Activated CD4-positive, alpha-beta T cell treated with anti-CD3 and anti-CD28 coated beads, Interleukin-2, amount 10 ng/mL, durations not matched to agents 7 days and 5 days (primary cell): Measurements from ENCODE around the gene PTPRN2. TPM values are rescaled to one million over a fixed set of nuclear protein-coding genes. Genes with fewer than 3 reads are reported as not detected.
"Not testable (repeated sequence)": the region's sequence is repeated elsewhere in the genome, so short reads cannot be mapped to it uniquely, and the experiment has no call there.

Source experiments
- CTCF ChIA-PET: fragments of 350-600 bp; sonication (Branson Sonifier 250); formaldehyde crosslinking; loops from one replicate; lab custom pipeline; 2021; ENCODE audit warnings: antibody characterized with exemption; lab: Charles Lee
- POLR2A ChIA-PET: fragments of 350-600 bp; sonication (Branson Sonifier 250); formaldehyde crosslinking; loops from one replicate; lab custom pipeline; 2021; ENCODE audit warnings: antibody characterized with exemption; lab: Charles Lee
- DNase-seq: peaks from one replicate; pipeline ENCODE4 v3.0.0-alpha.2; 2020
- H3K27ac Mint-ChIP-seq: one replicate; pipeline ENCODE4 v1.8.0; 2021; ENCODE audit warnings: mild to moderate bottlenecking, moderate library complexity, mixed read lengths
- H3K27me3 Mint-ChIP-seq: one replicate; pipeline ENCODE4 v1.8.0; 2021; ENCODE audit warnings: mixed read lengths
- H3K36me3 Mint-ChIP-seq: one replicate; pipeline ENCODE4 v1.8.0; 2021; ENCODE audit warnings: low read depth, mixed read lengths
- H3K4me1 Mint-ChIP-seq: one replicate; pipeline ENCODE4 v1.8.0; 2021; ENCODE audit warnings: mixed read lengths
- H3K4me3 Mint-ChIP-seq: one replicate; pipeline ENCODE4 v1.8.0; 2021; ENCODE audit warnings: mild to moderate bottlenecking, moderate library complexity, mixed read lengths
- H3K9me3 Mint-ChIP-seq: one replicate; pipeline ENCODE4 v1.8.0; 2021; ENCODE audit warnings: mixed read lengths
- total RNA-seq, 2 experiments: library from RNA; stranded (reverse); gene quantifications; one replicate each; pipeline ENCODE4 v1.2.3, GENCODE V29; 2021

The PTPRN2 gene
- total RNA-seq, 2 experiments from 2014 or later: 2.6 to 2.7 TPM

- Mint-ChIP-seq H3K27me3 (no peaks in the 10 kb centered on the region), H3K36me3 (no peaks in the 10 kb centered on the region), H3K4me3 (no peak overlapping the region), H3K27ac (no peak overlapping the region), H3K4me1 (no peaks in the 10 kb centered on the region), H3K9me3 (no peaks in the 10 kb centered on the region)
- ChIA-PET CTCF (no interaction called here), POLR2A (no interaction called here)
- DNase-seq: no peak
These were observed 601.6 kb downstream of the PTPRN2 start for GRCh38 chr7:157986051-157986450.

- Mint-ChIP-seq H3K27ac (no peak overlapping the region), H3K36me3 (no peaks in the 10 kb centered on the region), H3K4me3 (no peak overlapping the region), H3K27me3 (no peaks in the 10 kb centered on the region), H3K4me1 (no peaks in the 10 kb centered on the region), H3K9me3 (no peaks in the 10 kb centered on the region)
- POLR2A ChIA-PET: no interaction called here
- CTCF ChIA-PET: no interaction called here
- DNase-seq: no peak
These were observed 602.0 kb downstream of the PTPRN2 start for GRCh38 chr7:157985636-157986035.

- H3K9me3 Mint-ChIP-seq: no peaks in the 10 kb centered on the region
- ChIA-PET POLR2A (no interaction called here), CTCF (no interaction called here)
- H3K36me3 Mint-ChIP-seq: no peaks in the 10 kb centered on the region
- no peak overlapping the region for H3K4me3 Mint-ChIP-seq
- H3K27me3 Mint-ChIP-seq: no peaks in the 10 kb centered on the region
- no peaks in the 10 kb centered on the region for H3K4me1 Mint-ChIP-seq
- DNase-seq: no peak
- H3K27ac Mint-ChIP-seq: no peak overlapping the region
These were observed 603.0 kb downstream of the PTPRN2 start for GRCh38 chr7:157984423-157985163.

GRCh38 chr7:157983502-157984422 lies 603.9 kb downstream of the PTPRN2 start:
- no peak overlapping the region for H3K27ac Mint-ChIP-seq
- CTCF ChIA-PET: no interaction called here
- H3K4me3 Mint-ChIP-seq: no peak overlapping the region
- no peaks in the 10 kb centered on the region for H3K9me3 Mint-ChIP-seq
- POLR2A ChIA-PET: no interaction called here
- DNase-seq: no peak
- H3K36me3 Mint-ChIP-seq: no peaks in the 10 kb centered on the region
- no peaks in the 10 kb centered on the region for H3K4me1 Mint-ChIP-seq
- H3K27me3 Mint-ChIP-seq: no peaks in the 10 kb centered on the region

GRCh38 chr7:157981778-157982177 lies 605.8 kb downstream of the PTPRN2 start:
- no peaks in the 10 kb centered on the region for H3K4me1 Mint-ChIP-seq
- no peaks in the 10 kb centered on the region for H3K9me3 Mint-ChIP-seq
- H3K27ac Mint-ChIP-seq: no peak overlapping the region
- no peaks in the 10 kb centered on the region for H3K36me3 Mint-ChIP-seq
- ChIA-PET POLR2A (no interaction called here), CTCF (no interaction called here)
- no peak overlapping the region for H3K4me3 Mint-ChIP-seq
- no peak for DNase-seq
- no peaks in the 10 kb centered on the region for H3K27me3 Mint-ChIP-seq

- Mint-ChIP-seq H3K9me3 (no peaks in the 10 kb centered on the region), H3K27me3 (no peaks in the 10 kb centered on the region), H3K4me1 (no peaks in the 10 kb centered on the region), H3K36me3 (no peaks in the 10 kb centered on the region), H3K27ac (no peak overlapping the region), H3K4me3 (no peak overlapping the region)
- POLR2A ChIA-PET: no interaction called here
- CTCF ChIA-PET: no interaction called here
- DNase-seq: no peak
These were observed 606.8 kb downstream of the PTPRN2 start for GRCh38 chr7:157980774-157981173.

- H3K4me3 Mint-ChIP-seq, DNase-seq, POLR2A ChIA-PET, H3K27me3 Mint-ChIP-seq, CTCF ChIA-PET, H3K36me3 Mint-ChIP-seq, H3K4me1 Mint-ChIP-seq, H3K27ac Mint-ChIP-seq, H3K9me3 Mint-ChIP-seq: not testable (repeated sequence)
These were observed 607.3 kb downstream of the PTPRN2 start for GRCh38 chr7:157980341-157980731.

- Mint-ChIP-seq H3K4me1 (no peaks in the 10 kb centered on the region), H3K27ac (no peak overlapping the region), H3K4me3 (no peak overlapping the region), H3K36me3 (no peaks in the 10 kb centered on the region), H3K9me3 (peaks cover 6% of the 10 kb centered on the region), H3K27me3 (no peaks in the 10 kb centered on the region)
- no peak for DNase-seq
- POLR2A ChIA-PET: no interaction called here
- CTCF ChIA-PET: no interaction called here
These were observed 607.8 kb downstream of the PTPRN2 start for GRCh38 chr7:157979636-157980340.

- Mint-ChIP-seq H3K36me3 (no peaks in the 10 kb centered on the region), H3K27me3 (no peaks in the 10 kb centered on the region), H3K9me3 (peaks cover 6% of the 10 kb centered on the region), H3K4me1 (no peaks in the 10 kb centered on the region), H3K27ac (no peak overlapping the region), H3K4me3 (no peak overlapping the region)
- no peak for DNase-seq
- CTCF ChIA-PET: no interaction called here
- POLR2A ChIA-PET: no interaction called here
These were observed 608.9 kb downstream of the PTPRN2 start for GRCh38 chr7:157978766-157979165.

GRCh38 chr7:157977717-157978496 lies 609.7 kb downstream of the PTPRN2 start:
- POLR2A ChIA-PET: no interaction called here
- H3K27me3 Mint-ChIP-seq: no peaks in the 10 kb centered on the region
- CTCF ChIA-PET: no interaction called here
- H3K27ac Mint-ChIP-seq: no peak overlapping the region
- H3K9me3 Mint-ChIP-seq: peaks cover 11% of the 10 kb centered on the region
- no peaks in the 10 kb centered on the region for H3K4me1 Mint-ChIP-seq
- DNase-seq: no peak
- H3K36me3 Mint-ChIP-seq: no peaks in the 10 kb centered on the region
- H3K4me3 Mint-ChIP-seq: no peak overlapping the region

- ChIA-PET CTCF (no interaction called here), POLR2A (no interaction called here)
- no peak overlapping the region for H3K4me3 Mint-ChIP-seq
- H3K4me1 Mint-ChIP-seq: no peaks in the 10 kb centered on the region
- no peaks in the 10 kb centered on the region for H3K27me3 Mint-ChIP-seq
- no peaks in the 10 kb centered on the region for H3K36me3 Mint-ChIP-seq
- H3K27ac Mint-ChIP-seq: no peak overlapping the region
- no peak for DNase-seq
- H3K9me3 Mint-ChIP-seq: peaks cover 13% of the 10 kb centered on the region
These were observed 610.3 kb downstream of the PTPRN2 start for GRCh38 chr7:157977306-157977705.

- Mint-ChIP-seq H3K9me3 (peaks cover 22% of the 10 kb centered on the region), H3K27me3 (no peaks in the 10 kb centered on the region), H3K27ac (no peak overlapping the region), H3K4me3 (no peak overlapping the region), H3K36me3 (no peaks in the 10 kb centered on the region), H3K4me1 (no peaks in the 10 kb centered on the region)
- POLR2A ChIA-PET: no interaction called here
- DNase-seq: no peak
- CTCF ChIA-PET: no interaction called here
These were observed 611.2 kb downstream of the PTPRN2 start for GRCh38 chr7:157976406-157976805.
